ENCODE measurements around the gene ADGRB2. TPM values are rescaled to one million over a fixed set of nuclear protein-coding genes. Genes with fewer than 3 reads are reported as not detected.

ADGRB2 gene, protein sequence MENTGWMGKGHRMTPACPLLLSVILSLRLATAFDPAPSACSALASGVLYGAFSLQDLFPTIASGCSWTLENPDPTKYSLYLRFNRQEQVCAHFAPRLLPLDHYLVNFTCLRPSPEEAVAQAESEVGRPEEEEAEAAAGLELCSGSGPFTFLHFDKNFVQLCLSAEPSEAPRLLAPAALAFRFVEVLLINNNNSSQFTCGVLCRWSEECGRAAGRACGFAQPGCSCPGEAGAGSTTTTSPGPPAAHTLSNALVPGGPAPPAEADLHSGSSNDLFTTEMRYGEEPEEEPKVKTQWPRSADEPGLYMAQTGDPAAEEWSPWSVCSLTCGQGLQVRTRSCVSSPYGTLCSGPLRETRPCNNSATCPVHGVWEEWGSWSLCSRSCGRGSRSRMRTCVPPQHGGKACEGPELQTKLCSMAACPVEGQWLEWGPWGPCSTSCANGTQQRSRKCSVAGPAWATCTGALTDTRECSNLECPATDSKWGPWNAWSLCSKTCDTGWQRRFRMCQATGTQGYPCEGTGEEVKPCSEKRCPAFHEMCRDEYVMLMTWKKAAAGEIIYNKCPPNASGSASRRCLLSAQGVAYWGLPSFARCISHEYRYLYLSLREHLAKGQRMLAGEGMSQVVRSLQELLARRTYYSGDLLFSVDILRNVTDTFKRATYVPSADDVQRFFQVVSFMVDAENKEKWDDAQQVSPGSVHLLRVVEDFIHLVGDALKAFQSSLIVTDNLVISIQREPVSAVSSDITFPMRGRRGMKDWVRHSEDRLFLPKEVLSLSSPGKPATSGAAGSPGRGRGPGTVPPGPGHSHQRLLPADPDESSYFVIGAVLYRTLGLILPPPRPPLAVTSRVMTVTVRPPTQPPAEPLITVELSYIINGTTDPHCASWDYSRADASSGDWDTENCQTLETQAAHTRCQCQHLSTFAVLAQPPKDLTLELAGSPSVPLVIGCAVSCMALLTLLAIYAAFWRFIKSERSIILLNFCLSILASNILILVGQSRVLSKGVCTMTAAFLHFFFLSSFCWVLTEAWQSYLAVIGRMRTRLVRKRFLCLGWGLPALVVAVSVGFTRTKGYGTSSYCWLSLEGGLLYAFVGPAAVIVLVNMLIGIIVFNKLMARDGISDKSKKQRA (N-terminal part only)
- total RNA-seq = 0.69 TPM
- long read RNA-seq, partial matches to known transcripts = 2 of 2 reads
- long read RNA-seq, other reads (novel, unspliced or antisense) = 0 of 2 reads

DNA sequence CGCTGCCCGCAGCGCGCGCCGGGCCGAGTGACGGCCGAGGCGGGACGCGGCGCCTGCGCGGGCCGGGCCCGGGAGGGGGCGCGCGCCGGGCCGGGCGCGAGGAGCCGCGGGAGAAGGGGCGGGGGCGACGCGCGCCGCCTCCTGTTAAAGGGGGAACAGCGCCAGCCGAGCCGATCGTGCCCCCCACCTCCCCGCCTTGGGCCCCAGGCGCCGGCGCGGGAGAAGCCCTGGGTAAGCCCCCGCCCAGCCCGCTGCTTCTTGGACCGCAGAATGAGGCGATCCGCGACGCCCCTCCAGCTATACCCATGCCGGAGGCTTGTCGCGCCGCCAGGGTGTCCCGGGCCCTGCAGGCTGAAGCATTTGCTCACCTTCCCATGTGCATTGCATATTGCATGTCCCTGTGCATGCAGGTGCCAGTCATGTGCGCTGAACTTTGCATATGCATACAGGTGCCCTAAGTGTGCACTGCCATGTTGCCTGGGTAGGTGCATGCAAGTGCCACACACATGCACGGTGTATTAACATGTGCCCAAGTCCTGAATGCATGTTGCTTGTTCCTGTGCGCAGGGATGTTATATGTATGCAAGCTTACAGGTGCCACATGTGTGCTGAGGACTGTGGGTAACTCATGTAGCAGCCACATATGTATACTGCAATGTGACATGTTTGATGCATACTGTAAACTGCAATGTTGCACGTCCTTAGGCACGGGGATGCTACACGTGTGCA lies at the start of gene ADGRB2:
ADGRB2 (minus strand) TSS at position 29 of the 729 bp plus-strand sequence. CDS start 7,119 bp downstream, outside the sequence.
- DNase-seq = no peak
- peaks cover 33% of the 10 kb centered on the region for H3K27me3 ChIP-seq
- intact Hi-C loops (cut with DNase I) = no loop called here
- H3K9me3 ChIP-seq = no peaks in the 10 kb centered on the region
- peak; percentile 3 for ATAC-seq
- peaks cover 21% of the 10 kb centered on the region for H3K4me1 ChIP-seq
- peak within 1 kb of the TSS; percentile 45 for H3K4me3 ChIP-seq
- TF ChIP-seq, protein P1, sequence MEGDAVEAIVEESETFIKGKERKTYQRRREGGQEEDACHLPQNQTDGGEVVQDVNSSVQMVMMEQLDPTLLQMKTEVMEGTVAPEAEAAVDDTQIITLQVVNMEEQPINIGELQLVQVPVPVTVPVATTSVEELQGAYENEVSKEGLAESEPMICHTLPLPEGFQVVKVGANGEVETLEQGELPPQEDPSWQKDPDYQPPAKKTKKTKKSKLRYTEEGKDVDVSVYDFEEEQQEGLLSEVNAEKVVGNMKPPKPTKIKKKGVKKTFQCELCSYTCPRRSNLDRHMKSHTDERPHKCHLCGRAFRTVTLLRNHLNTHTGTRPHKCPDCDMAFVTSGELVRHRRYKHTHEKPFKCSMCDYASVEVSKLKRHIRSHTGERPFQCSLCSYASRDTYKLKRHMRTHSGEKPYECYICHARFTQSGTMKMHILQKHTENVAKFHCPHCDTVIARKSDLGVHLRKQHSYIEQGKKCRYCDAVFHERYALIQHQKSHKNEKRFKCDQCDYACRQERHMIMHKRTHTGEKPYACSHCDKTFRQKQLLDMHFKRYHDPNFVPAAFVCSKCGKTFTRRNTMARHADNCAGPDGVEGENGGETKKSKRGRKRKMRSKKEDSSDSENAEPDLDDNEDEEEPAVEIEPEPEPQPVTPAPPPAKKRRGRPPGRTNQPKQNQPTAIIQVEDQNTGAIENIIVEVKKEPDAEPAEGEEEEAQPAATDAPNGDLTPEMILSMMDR (IDR thresholded peaks at IDR 0.05) = peak; percentile 5
- H3K27ac ChIP-seq = no peak within 1 kb of the TSS
- no peaks in the 10 kb centered on the region for H3K36me3 ChIP-seq

DNA sequence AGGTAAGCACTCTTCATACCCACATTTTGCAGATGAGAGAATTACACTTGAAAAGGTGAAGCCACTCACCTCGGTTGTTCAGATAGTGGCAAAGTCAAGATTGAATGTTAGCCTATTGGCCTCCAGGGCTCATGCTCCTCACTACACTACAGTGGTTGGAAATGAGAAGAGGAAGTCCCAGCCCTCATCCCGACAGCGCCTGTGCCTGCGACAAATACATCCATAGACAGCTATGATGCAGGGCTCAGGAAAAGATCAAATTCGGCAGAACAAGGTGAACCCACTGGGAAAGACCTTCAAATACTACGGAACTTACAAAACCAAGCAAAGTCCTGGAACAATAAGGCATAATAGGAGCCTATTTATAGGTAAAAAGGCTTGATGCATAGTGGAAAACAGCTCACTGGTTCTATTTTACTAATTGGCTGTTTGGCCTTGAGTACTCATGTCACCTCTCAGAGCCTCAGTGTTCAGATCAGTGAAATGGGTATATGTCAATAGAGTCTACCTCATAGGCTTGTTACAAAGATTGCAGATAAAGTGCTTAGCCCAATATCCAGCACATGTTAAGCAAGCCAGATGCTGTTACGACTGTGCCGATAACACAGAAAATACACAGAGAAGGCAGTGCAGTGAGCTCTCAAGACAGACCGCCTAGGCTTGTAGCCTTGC lies 48.2 kb upstream of the ADGRB2 start:
- H3K4me1 ChIP-seq = no peaks in the 10 kb centered on the region
- intact Hi-C loops (cut with DNase I) = loop anchor here (10.0 kb wide), 1 partner anchor 143 kb away; no protein-coding TSS in a partner anchor
- TF ChIP-seq, protein P1 (IDR thresholded peaks at IDR 0.05) = no peak

DNA sequence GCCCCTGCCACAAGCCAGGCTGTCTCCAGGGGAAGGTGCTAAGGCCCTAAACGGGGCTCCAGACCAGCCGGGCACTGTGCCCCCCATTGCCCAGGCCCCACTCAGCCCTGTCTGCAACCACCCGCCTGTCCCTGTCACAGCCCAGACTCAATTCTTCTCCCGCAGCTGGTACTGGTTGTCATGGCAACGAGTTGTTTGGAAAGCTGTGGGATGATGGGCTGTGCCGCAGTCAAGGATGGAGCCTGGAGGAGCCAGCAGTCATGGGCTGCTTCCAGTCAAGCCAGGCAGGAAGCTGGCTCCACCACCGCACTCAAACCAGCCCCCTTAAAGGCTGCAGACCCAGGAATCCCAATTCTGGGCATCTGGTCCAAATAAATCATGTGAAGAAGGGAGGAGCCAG lies 47.5 kb upstream of the ADGRB2 start:
- TF ChIP-seq, protein P1 (IDR thresholded peaks at IDR 0.05) = no peak
- Histone ChIP-seq H3K27ac (no peak overlapping the region), H3K36me3 (no peaks in the 10 kb centered on the region), H3K9me3 (no peaks in the 10 kb centered on the region), H3K27me3 (no peaks in the 10 kb centered on the region), H3K4me1 (no peaks in the 10 kb centered on the region), H3K4me3 (no peak overlapping the region)
- intact Hi-C loops (cut with DNase I) = loop anchor here (10.0 kb wide), 1 partner anchor 143 kb away; no protein-coding TSS in a partner anchor
- no peak for DNase-seq
- no peak for ATAC-seq

More for the DNA sequence above, 48.2 kb upstream of the ADGRB2 start:
- Histone ChIP-seq H3K27ac (no peak overlapping the region), H3K27me3 (no peaks in the 10 kb centered on the region), H3K36me3 (no peaks in the 10 kb centered on the region), H3K9me3 (no peaks in the 10 kb centered on the region), H3K4me3 (no peak overlapping the region)
- DNase-seq = no peak
- ATAC-seq = no peak

DNA sequence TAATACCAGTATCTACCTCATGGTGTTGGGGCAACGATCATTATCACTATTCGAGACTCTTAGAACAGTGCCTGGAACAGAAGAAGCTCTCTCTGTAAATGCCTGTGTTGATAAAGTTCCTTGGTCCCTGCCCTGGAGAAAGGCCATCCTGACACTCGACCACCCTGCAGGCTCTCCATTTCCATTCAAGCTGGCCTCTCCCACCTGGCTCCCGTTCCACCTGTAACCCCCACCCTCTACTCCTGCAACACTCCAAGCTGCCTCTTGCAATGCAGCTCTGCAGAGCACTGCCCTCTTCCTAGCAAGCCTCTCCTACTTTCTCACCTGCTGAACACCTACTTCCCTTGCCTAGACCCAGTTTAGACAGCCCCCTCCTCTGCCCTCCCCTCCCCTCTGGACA lies 45.6 kb upstream of the ADGRB2 start:
- H3K27ac ChIP-seq = no peak overlapping the region
- no peaks in the 10 kb centered on the region for H3K9me3 ChIP-seq
- DNase-seq = no peak
- H3K4me3 ChIP-seq = no peak overlapping the region
- H3K36me3 ChIP-seq = no peaks in the 10 kb centered on the region
- no peak for ATAC-seq
- no peaks in the 10 kb centered on the region for H3K27me3 ChIP-seq
- intact Hi-C loops (cut with DNase I) = loop anchor here (10.0 kb wide), 1 partner anchor 145 kb away; no protein-coding TSS in a partner anchor
- no peaks in the 10 kb centered on the region for H3K4me1 ChIP-seq
- TF ChIP-seq, protein P1 (IDR thresholded peaks at IDR 0.05) = no peak

Measured in upper lobe of right lung (tissue), 1 donor.